Upper lobe of right lung (tissue), 1 donor: Measurements from ENCODE around the gene LRMDA. TPM values are rescaled to one million over a fixed set of nuclear protein-coding genes. Genes with fewer than 3 reads are reported as not detected.

ENCODE experiments used
- ATAC-seq: fragments of 200-7000 bp; cut with Tn5 transposase; one replicate; pipeline ENCODE4 v1.9.1; 2020; ENCODE audit warnings: mild to moderate bottlenecking, moderate library complexity
- DNase-seq: peaks from one replicate; pipeline ENCODE4 v3.0.0-alpha.2; 2020
- H3K27ac ChIP-seq: fragments of 200-600 bp; one replicate; pipeline ENCODE4 v1.8.0; 2022
- H3K27me3 ChIP-seq: fragments of 200-600 bp; one replicate; pipeline ENCODE4 v1.8.0; 2022; ENCODE audit warnings: mild to moderate bottlenecking
- H3K36me3 ChIP-seq: fragments of 200-600 bp; one replicate; pipeline ENCODE4 v1.8.0; 2022
- H3K4me1 ChIP-seq: fragments of 200-600 bp; one replicate; pipeline ENCODE4 v1.8.0; 2022
- H3K4me3 ChIP-seq: fragments of 200-600 bp; one replicate; pipeline ENCODE4 v1.8.0; 2022; ENCODE audit warnings: mild to moderate bottlenecking
- H3K9me3 ChIP-seq: fragments of 200-600 bp; one replicate; pipeline ENCODE4 v1.8.0; 2022
- CTCF ChIP-seq: fragments of 200-600 bp; IDR thresholded peaks from one replicate; pipeline ENCODE4 v1.8.0; 2022; ENCODE audit warnings: antibody characterized with exemption
- intact Hi-C: fragments of 100-400 bp; cut with DNase I; formaldehyde crosslinking; loops from one replicate; pipeline ENCODE4 v1.11.0; 2022
- total RNA-seq: library from RNA; stranded (reverse); fragmentation: NEBNext Ultra II Directional; extraction: Animal tissue kit (Norgen Biotek cat#: 25700); gene quantifications from one replicate; pipeline ENCODE4 v1.2.1, GENCODE V29; 2021
- donor health status: DM: no; HTN: yes; CAD: no; lungs with severe emphysema.

The LRMDA gene
- total RNA-seq, 1 donor from 2014 or later: 20.0 TPM

- DNase-seq (no peak), ATAC-seq (peak; percentile 48)
- intact Hi-C loops: no loop called here
- no peak for TF ChIP-seq CTCF
- Histone ChIP-seq H3K27me3 (no peaks in the 10 kb centered on the region), H3K4me3 (no peak overlapping the region), H3K27ac (peak overlapping the region; percentile 71), H3K4me1 (no peaks in the 10 kb centered on the region), H3K9me3 (no peaks in the 10 kb centered on the region), H3K36me3 (no peaks in the 10 kb centered on the region)
Observed at GRCh38 chr10:76150876-76151288, 719.5 kb downstream of the LRMDA start.

GRCh38 chr10:76152186-76152585 lies 720.8 kb downstream of the LRMDA start:
- ATAC-seq (no peak), DNase-seq (no peak)
- H3K27ac ChIP-seq: no peak overlapping the region
- no peak overlapping the region for H3K4me3 ChIP-seq
- H3K9me3 ChIP-seq: no peaks in the 10 kb centered on the region
- no peaks in the 10 kb centered on the region for H3K4me1 ChIP-seq
- intact Hi-C loops: no loop called here
- TF ChIP-seq CTCF: no peak
- H3K27me3 ChIP-seq: no peaks in the 10 kb centered on the region
- H3K36me3 ChIP-seq: no peaks in the 10 kb centered on the region

- H3K36me3 ChIP-seq: no peaks in the 10 kb centered on the region
- no peak for DNase-seq
- H3K9me3 ChIP-seq: no peaks in the 10 kb centered on the region
- no peak for TF ChIP-seq CTCF
- H3K27me3 ChIP-seq: no peaks in the 10 kb centered on the region
- no peaks in the 10 kb centered on the region for H3K4me1 ChIP-seq
- intact Hi-C loops: no loop called here
- H3K27ac ChIP-seq: no peak overlapping the region
- no peak for ATAC-seq
- H3K4me3 ChIP-seq: no peak overlapping the region
Observed at GRCh38 chr10:76155961-76156360, 724.5 kb downstream of the LRMDA start.

DNA sequence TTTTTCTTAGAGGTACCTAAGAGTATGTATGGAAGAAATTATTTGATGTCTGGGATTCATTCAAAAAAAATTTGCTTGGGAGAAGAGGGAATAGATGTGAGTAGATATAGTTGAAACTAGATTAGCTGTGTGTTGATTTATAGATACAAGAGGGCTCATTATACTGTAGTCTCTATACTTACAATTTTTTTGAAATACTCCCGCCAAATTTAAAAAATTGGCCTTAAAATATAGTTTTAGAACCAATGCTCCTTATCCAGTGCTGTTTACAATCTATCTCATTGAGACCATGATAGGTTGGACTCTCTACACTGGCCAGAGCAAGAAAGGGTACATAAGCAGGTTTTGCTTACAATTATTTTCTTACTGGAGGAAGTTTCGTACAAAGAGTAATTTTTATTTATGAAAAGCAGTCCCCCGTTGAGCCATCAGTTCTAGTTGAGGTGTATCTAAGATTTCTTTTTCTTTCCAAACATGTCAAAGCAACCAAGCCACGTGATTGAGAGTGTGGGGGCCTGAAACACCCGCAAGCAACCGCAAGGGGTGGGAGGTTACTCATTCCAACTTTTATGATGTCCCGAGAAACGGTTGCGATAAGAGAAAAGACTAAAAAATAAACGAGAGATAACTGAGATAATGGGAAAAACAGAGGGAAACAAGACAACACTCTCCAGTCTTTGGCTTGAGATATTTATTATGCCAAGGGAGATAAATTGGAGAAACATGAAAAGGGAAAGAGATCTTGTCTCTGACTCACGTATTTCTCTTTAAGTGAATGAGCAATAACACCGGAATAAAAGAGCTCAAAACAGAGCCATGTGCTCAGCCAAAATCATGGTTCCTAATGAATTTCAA lies 729.2 kb downstream of the LRMDA start:
- ATAC-seq: no peak

DNA sequence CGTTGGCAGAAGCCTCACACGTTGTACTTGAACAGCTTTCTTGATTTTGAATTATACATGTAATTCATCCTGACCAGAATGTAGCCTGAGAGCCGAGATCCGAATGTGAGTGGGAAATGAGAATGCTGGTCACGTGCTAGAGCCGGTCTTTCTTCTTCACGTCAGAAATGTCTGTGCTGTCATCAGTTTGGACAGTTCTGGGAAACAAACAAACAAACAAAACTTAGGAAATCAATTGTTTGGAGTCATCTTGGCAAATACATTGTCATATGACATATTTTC lies 729.8 kb downstream of the LRMDA start:
- Histone ChIP-seq H3K9me3 (no peaks in the 10 kb centered on the region), H3K4me1 (no peaks in the 10 kb centered on the region), H3K36me3 (no peaks in the 10 kb centered on the region), H3K27ac (no peak overlapping the region), H3K27me3 (no peaks in the 10 kb centered on the region), H3K4me3 (no peak overlapping the region)
- no peak for ATAC-seq
- no peak for TF ChIP-seq CTCF
- intact Hi-C loops: no loop called here
- no peak for DNase-seq

More for the DNA sequence above, 729.2 kb downstream of the LRMDA start:
- intact Hi-C loops: no loop called here
- Histone ChIP-seq H3K4me1 (no peaks in the 10 kb centered on the region), H3K4me3 (no peak overlapping the region), H3K27ac (no peak overlapping the region), H3K9me3 (no peaks in the 10 kb centered on the region), H3K27me3 (no peaks in the 10 kb centered on the region), H3K36me3 (no peaks in the 10 kb centered on the region)
- TF ChIP-seq CTCF: no peak
- no peak for DNase-seq
